Measurements from ENCODE around the gene D2HGDH.
"Not testable (repeated sequence)": the region's sequence is repeated elsewhere in the genome, so short reads cannot be mapped to it uniquely, and the experiment has no call there.

D2HGDH gene

GRCh38 chr2:241796610-241797138, 62.2 kb downstream of the D2HGDH start:
- no peak for DNase-seq

- no peak for DNase-seq
Measured at GRCh38 chr2:241797441-241798080, 63.1 kb downstream of the D2HGDH start.

GRCh38 chr2:241798081-241798630, 63.7 kb downstream of the D2HGDH start:
- no peak for DNase-seq

- no peak for DNase-seq
Measured at GRCh38 chr2:241798631-241799521, 64.4 kb downstream of the D2HGDH start.

- no peak for DNase-seq
Measured at GRCh38 chr2:241799522-241800197, 65.2 kb downstream of the D2HGDH start.

GRCh38 chr2:241800198-241800903, 65.9 kb downstream of the D2HGDH start:
- not testable (repeated sequence) for DNase-seq

GRCh38 chr2:241801611-241802420, 67.4 kb downstream of the D2HGDH start:
- no peak for DNase-seq

- no peak for DNase-seq
Measured at GRCh38 chr2:241802421-241803318, 68.2 kb downstream of the D2HGDH start.

- DNase-seq = no peak
Measured at GRCh38 chr2:241803387-241804325, 69.2 kb downstream of the D2HGDH start.

GRCh38 chr2:241804326-241805229, 70.1 kb downstream of the D2HGDH start:
- no peak for DNase-seq

- not testable (repeated sequence) for DNase-seq
Measured at GRCh38 chr2:241806217-241806616, 71.8 kb downstream of the D2HGDH start.

GRCh38 chr2:241808051-241808720, 73.8 kb downstream of the D2HGDH start:
- no peak for DNase-seq

- no peak for DNase-seq
Measured at GRCh38 chr2:241808721-241809382, 74.4 kb downstream of the D2HGDH start, which contains the start of gene NEU4. TSS of gene NEU4 (plus strand) at chr2:241809193. CDS start at chr2:241814485, 5,292 bp downstream.

GRCh38 chr2:241809383-241810306, 75.2 kb downstream of the D2HGDH start:
- no peak for DNase-seq

Measured in NCI-H1048 (cell line).